Kidney (tissue), 14 donors: ENCODE data around the gene HERPUD2. TPM values are rescaled to one million over a fixed set of nuclear protein-coding genes. Genes with fewer than 3 reads are reported as not detected.

ENCODE experiments used
- DNase-seq, 5 donors: peaks; one replicate each; pipeline ENCODE4 v3.0.0-alpha.2; 2013 to 2020
- FAIRE-seq: peaks from 2 replicates; lab custom pipeline; 2012; peaks lifted over from hg19 to GRCh38; lab: Jason Lieb, UNC
- H3K27ac ChIP-seq, 2 donors: one replicate each; pipeline ENCODE4 v1.7.0; 2013; ENCODE audit warnings: low read depth in 2 of 2, low read length in 2 of 2, inconsistent platforms in 1 of 2
- H3K27me3 ChIP-seq: one replicate; pipeline ENCODE4 v1.7.1; 2013; ENCODE audit warnings: low read length, inconsistent platforms; ENCODE audit not compliant: control insufficient read depth, insufficient read depth
- H3K36me3 ChIP-seq, 3 donors: one replicate each; pipeline versions ENCODE4 v1.7.0 to v1.7.1; 2013; ENCODE audit warnings: low read length in 3 of 3, control low read depth in 1 of 3, inconsistent platforms in 1 of 3; ENCODE audit not compliant: insufficient read depth in 3 of 3, control insufficient read depth in 2 of 3
- H3K4me1 ChIP-seq, 3 donors: one replicate each; pipeline versions ENCODE4 v1.7.0 to v1.7.1; 2013; ENCODE audit warnings: low read length in 3 of 3, inconsistent platforms in 1 of 3, low read depth in 1 of 3; ENCODE audit not compliant: control insufficient read depth in 2 of 3, insufficient read depth in 2 of 3
- H3K4me3 ChIP-seq, 3 donors: one replicate each; pipeline versions ENCODE4 v1.7.0 to v1.8.1; 2013; ENCODE audit warnings: low read length in 3 of 3, control low read depth in 1 of 3, inconsistent platforms in 1 of 3
- H3K9ac ChIP-seq, 3 donors: one replicate each; pipeline versions ENCODE4 v1.7.0 to v1.7.1; 2013; ENCODE audit warnings: low read length in 3 of 3, control low read depth in 1 of 3, inconsistent platforms in 1 of 3
- H3K9me3 ChIP-seq, 3 donors: one replicate each; pipeline versions ENCODE4 v1.7.0 to v1.7.1; 2013; ENCODE audit warnings: low read length in 3 of 3, control low read depth in 1 of 3, inconsistent platforms in 1 of 3; ENCODE audit not compliant: control insufficient read depth in 2 of 3, insufficient read depth in 1 of 3
- intact Hi-C: fragments of 100-400 bp; cut with DNase I; formaldehyde crosslinking; loops from one replicate; pipeline ENCODE4 v1.11.1; 2022
- polyA plus RNA-seq: library from polyadenylated mRNA; stranded (reverse); fragments of 350-450 nt; fragmentation: Illumina TruSeq; extraction: RNeasy Lipid Tissue Mini Kit (QIAGEN cat#74804); gene quantifications from one replicate; pipeline ENCODE4 v1.2.3, GENCODE V29; 2014; ENCODE audit warnings: low read depth, low replicate concordance; ENCODE audit not compliant: insufficient read depth
- total RNA-seq: library from RNA; stranded (reverse); fragmentation: NEBNext Ultra II Directional; extraction: Animal tissue kit (Norgen Biotek cat#: 25700); gene quantifications from one replicate; pipeline ENCODE4 v1.2.1, GENCODE V29; 2021
- TF ChIP-seq, protein P1 (sequence below): IDR thresholded peaks from 3 replicates; pipeline ENCODE4 v1.5.1; 2012; ENCODE audit warnings: mild to moderate bottlenecking, moderate library complexity, borderline replicate concordance; ENCODE audit not compliant: insufficient read depth; ENCODE audit errors: extremely low read depth
- donor health status: control.
- donor health status: control.
- donor health status: control.
- donor health status: control.
- donor health status: control.
- donor health status: DM: yes; HTN: yes; CAD: no.
- donor health status: Normal renal cell carcinoma (clear cell type).

Gene HERPUD2
- total and polyA plus RNA-seq, 2 donors from 2014 or later: 10.0 to 28.9 TPM

DNA sequence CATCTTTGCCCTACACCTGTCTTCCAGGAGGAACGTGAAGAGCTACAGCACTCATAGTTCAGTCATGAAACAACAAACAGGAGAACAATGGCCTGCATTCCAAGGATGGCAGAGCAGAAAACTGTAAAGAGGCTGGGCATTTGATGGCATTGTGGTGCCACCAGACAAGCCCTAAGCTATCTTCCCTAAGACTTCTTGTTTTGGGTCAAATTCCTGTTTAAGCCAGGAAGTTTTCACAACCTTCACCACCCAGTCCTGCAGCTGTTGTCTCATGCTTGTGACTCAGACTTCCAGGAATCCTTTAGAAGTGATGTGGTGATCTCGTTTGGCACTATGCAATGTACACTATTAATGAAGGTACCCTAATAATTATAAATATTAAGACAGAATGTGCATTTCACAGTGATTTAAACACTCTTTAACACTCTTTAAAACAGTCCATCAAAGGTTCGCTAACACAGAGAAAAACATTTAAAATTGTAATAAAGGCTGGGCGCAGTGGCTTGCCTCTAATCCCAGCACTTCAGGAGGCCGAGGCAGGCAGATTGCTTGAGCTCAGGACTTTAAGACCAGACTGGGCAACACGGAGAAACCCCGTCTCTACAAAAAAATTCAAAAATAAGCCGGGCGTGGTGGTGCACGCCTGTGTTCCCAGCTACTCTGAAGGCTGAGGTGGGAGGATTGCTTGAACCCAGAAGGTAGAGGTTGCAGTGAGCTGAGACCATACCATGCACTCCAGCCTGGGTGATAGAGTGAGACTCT is 2.7 kb upstream of the HERPUD2 start:
- no peaks in the 10 kb centered on the region for H3K27me3 ChIP-seq
- FAIRE-seq (no peak), DNase-seq (no peak)
- H3K9ac ChIP-seq: no peak overlapping the region
- H3K4me1 ChIP-seq: peaks cover 0 to 11% (median 4%) of the 10 kb centered on the region in 3 donors
- H3K9me3 ChIP-seq: no peaks in the 10 kb centered on the region
- H3K4me3 ChIP-seq: no peak overlapping the region
- TF ChIP-seq, protein P1, sequence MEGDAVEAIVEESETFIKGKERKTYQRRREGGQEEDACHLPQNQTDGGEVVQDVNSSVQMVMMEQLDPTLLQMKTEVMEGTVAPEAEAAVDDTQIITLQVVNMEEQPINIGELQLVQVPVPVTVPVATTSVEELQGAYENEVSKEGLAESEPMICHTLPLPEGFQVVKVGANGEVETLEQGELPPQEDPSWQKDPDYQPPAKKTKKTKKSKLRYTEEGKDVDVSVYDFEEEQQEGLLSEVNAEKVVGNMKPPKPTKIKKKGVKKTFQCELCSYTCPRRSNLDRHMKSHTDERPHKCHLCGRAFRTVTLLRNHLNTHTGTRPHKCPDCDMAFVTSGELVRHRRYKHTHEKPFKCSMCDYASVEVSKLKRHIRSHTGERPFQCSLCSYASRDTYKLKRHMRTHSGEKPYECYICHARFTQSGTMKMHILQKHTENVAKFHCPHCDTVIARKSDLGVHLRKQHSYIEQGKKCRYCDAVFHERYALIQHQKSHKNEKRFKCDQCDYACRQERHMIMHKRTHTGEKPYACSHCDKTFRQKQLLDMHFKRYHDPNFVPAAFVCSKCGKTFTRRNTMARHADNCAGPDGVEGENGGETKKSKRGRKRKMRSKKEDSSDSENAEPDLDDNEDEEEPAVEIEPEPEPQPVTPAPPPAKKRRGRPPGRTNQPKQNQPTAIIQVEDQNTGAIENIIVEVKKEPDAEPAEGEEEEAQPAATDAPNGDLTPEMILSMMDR: no peak
- intact Hi-C loops: no loop called here
- no peaks in the 10 kb centered on the region for H3K36me3 ChIP-seq
- no peak overlapping the region for H3K27ac ChIP-seq

DNA sequence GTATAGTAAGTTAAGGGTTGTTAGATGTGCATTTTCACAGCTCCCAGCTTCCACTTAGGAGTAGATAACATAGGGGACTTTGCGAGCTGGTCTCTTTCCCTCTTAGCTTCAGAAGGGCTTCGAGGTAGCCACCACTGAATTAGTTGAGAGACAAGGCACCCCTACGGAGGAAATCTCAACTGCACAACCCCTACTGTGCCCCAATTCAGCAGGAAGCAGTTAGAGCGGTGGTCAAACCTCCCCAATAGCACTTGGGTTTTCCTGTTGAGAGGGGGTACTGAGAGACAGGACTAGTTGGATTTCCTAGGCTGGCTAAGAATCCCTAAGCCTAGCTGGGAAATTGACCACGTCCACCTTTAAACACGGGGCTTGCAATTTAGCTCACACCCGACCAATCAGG is 1.1 kb upstream of the HERPUD2 start:
- intact Hi-C loops: no loop called here
- H3K4me1 ChIP-seq: peaks cover 4 to 16% (median 11%) of the 10 kb centered on the region in 3 donors

DNA sequence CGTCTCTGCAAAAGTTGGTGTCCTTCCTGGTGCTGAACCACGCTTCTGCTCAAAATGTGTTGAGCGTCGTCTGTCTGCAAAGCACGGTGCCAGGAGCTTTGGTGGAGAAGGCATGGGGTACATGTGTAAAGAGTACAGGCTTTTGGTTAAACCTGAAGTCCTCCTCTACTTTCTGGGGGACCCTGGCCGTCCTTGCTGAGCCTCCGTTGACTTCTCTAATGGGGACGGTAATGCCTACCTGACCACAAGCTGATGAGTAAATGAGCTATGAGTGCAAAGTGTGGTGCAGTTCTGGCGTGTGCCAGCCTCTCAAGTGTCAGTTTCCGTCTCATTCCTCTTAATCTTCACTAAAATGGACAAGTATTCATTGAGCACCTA is 527 bp upstream of the HERPUD2 start:
- no peaks in the 10 kb centered on the region for H3K9me3 ChIP-seq
- TF ChIP-seq, protein P1: no peak
- FAIRE-seq: no peak
- peak overlapping the region; percentile 63 to 95 (median 90) for H3K9ac ChIP-seq
- no peaks in the 10 kb centered on the region for H3K27me3 ChIP-seq
- H3K4me3 ChIP-seq: peak overlapping the region; percentile 93 to 99 (median 94)
- H3K4me1 ChIP-seq: peaks cover 4 to 16% (median 11%) of the 10 kb centered on the region in 3 donors
- intact Hi-C loops: no loop called here
- peak overlapping the region; percentile 72 to 87 for H3K27ac ChIP-seq
- no peak for DNase-seq
- H3K36me3 ChIP-seq: no peaks in the 10 kb centered on the region

More for the DNA sequence above, 1.1 kb upstream of the HERPUD2 start:
- Histone ChIP-seq H3K27ac (no peak overlapping the region), H3K27me3 (no peaks in the 10 kb centered on the region), H3K9ac (peak overlapping the region in 1 of 3 donors; percentile 95), H3K4me3 (peak overlapping the region; percentile 93 to 99 (median 94)), H3K36me3 (no peaks in the 10 kb centered on the region), H3K9me3 (no peaks in the 10 kb centered on the region)
- no peak for FAIRE-seq
- no peak for DNase-seq
- TF ChIP-seq, protein P1: no peak
